ENCODE results near the gene RFTN1. TPM values are rescaled to one million over a fixed set of nuclear protein-coding genes. Genes with fewer than 3 reads are reported as not detected.

RFTN1 gene
- total RNA-seq, 2 experiments from 2014 or later, result 64.4 to 66.7 TPM

GRCh38 chr3:16335772-16336645, 177.5 kb downstream of the RFTN1 start:
- Mint-ChIP-seq H3K27ac (peak overlapping the region; percentile 80), H3K36me3 (peaks cover 64% of the 10 kb centered on the region), H3K4me3 (no peak overlapping the region), H3K27me3 (no peaks in the 10 kb centered on the region), H3K9me3 (peaks cover 4% of the 10 kb centered on the region), H3K4me1 (peaks cover 45% of the 10 kb centered on the region)
- no peak for DNase-seq
- POLR2A ChIA-PET, result interaction anchor here (0.6 to 2.0 kb wide), 6 partner anchors 26 to 1685 kb away, joined by 3 to 4 read pairs (median 3); no protein-coding TSS in a partner anchor
- ATAC-seq (ENCODE audit: low read depth), result no peak

- POLR2A ChIA-PET, result interaction anchor here (0.7 to 1.0 kb wide), 3 partner anchors 31 to 246 kb away, joined by 3 to 4 read pairs (median 3); no protein-coding TSS in a partner anchor
- no peak overlapping the region for H3K4me3 Mint-ChIP-seq
- H3K36me3 Mint-ChIP-seq, result peaks cover 67% of the 10 kb centered on the region
- no peaks in the 10 kb centered on the region for H3K27me3 Mint-ChIP-seq
- ATAC-seq (ENCODE audit: low read depth) (no peak), DNase-seq (no peak)
- H3K27ac Mint-ChIP-seq, result peak overlapping the region; percentile 80
- peaks cover 4% of the 10 kb centered on the region for H3K9me3 Mint-ChIP-seq
- peaks cover 42% of the 10 kb centered on the region for H3K4me1 Mint-ChIP-seq
Observed at GRCh38 chr3:16335333-16335732, 178.2 kb downstream of the RFTN1 start.

GRCh38 chr3:16334909-16335308, 178.6 kb downstream of the RFTN1 start:
- DNase-seq (no peak), ATAC-seq (ENCODE audit: low read depth) (no peak)
- no peak overlapping the region for H3K4me3 Mint-ChIP-seq
- H3K4me1 Mint-ChIP-seq, result peaks cover 39% of the 10 kb centered on the region
- POLR2A ChIA-PET, result interaction anchor here (0.7 to 1.0 kb wide), 3 partner anchors 30 to 245 kb away, joined by 3 to 4 read pairs (median 3); no protein-coding TSS in a partner anchor
- H3K36me3 Mint-ChIP-seq, result peaks cover 67% of the 10 kb centered on the region
- peaks cover 4% of the 10 kb centered on the region for H3K9me3 Mint-ChIP-seq
- no peaks in the 10 kb centered on the region for H3K27me3 Mint-ChIP-seq
- H3K27ac Mint-ChIP-seq, result peak overlapping the region; percentile 80

GRCh38 chr3:16332904-16333426, 180.5 kb downstream of the RFTN1 start:
- H3K27me3 Mint-ChIP-seq, result no peaks in the 10 kb centered on the region
- peaks cover 72% of the 10 kb centered on the region for H3K36me3 Mint-ChIP-seq
- H3K4me3 Mint-ChIP-seq, result no peak overlapping the region
- peak overlapping the region; percentile 47 for H3K27ac Mint-ChIP-seq
- H3K9me3 Mint-ChIP-seq, result peaks cover 4% of the 10 kb centered on the region
- DNase-seq, result no peak
- ATAC-seq (ENCODE audit: low read depth), result no peak
- peaks cover 21% of the 10 kb centered on the region for H3K4me1 Mint-ChIP-seq
- POLR2A ChIA-PET, result interaction anchor here (1.2 kb wide), 1 partner anchor 44 kb away, joined by 3 read pairs; no protein-coding TSS in a partner anchor

- Mint-ChIP-seq H3K4me3 (no peak overlapping the region), H3K27me3 (no peaks in the 10 kb centered on the region), H3K9me3 (peaks cover 4% of the 10 kb centered on the region), H3K4me1 (peaks cover 15% of the 10 kb centered on the region), H3K27ac (peak overlapping the region; percentile 67), H3K36me3 (peaks cover 74% of the 10 kb centered on the region)
- DNase-seq (no peak), ATAC-seq (ENCODE audit: low read depth) (no peak)
- POLR2A ChIA-PET, result no interaction called here
Observed at GRCh38 chr3:16331319-16331883, 182.1 kb downstream of the RFTN1 start.

GRCh38 chr3:16330351-16330750, 183.1 kb downstream of the RFTN1 start:
- POLR2A ChIA-PET, result no interaction called here
- ATAC-seq (ENCODE audit: low read depth) (no peak), DNase-seq (no peak)
- Mint-ChIP-seq H3K4me1 (peaks cover 13% of the 10 kb centered on the region), H3K4me3 (no peak overlapping the region), H3K27me3 (no peaks in the 10 kb centered on the region), H3K36me3 (peaks cover 75% of the 10 kb centered on the region), H3K9me3 (peaks cover 4% of the 10 kb centered on the region), H3K27ac (no peak overlapping the region)

- Mint-ChIP-seq H3K36me3 (peaks cover 72% of the 10 kb centered on the region), H3K27ac (no peak overlapping the region), H3K27me3 (no peaks in the 10 kb centered on the region), H3K4me3 (no peak overlapping the region), H3K9me3 (peaks cover 4% of the 10 kb centered on the region), H3K4me1 (peaks cover 15% of the 10 kb centered on the region)
- DNase-seq, result no peak
- POLR2A ChIA-PET, result no interaction called here
- ATAC-seq (ENCODE audit: low read depth), result no peak
Observed at GRCh38 chr3:16329826-16330129, 183.7 kb downstream of the RFTN1 start.

GRCh38 chr3:16329036-16329825, 184.3 kb downstream of the RFTN1 start:
- peak overlapping the region; percentile 45 for H3K27ac Mint-ChIP-seq
- DNase-seq, result no peak
- H3K36me3 Mint-ChIP-seq, result peaks cover 69% of the 10 kb centered on the region
- no peak overlapping the region for H3K4me3 Mint-ChIP-seq
- POLR2A ChIA-PET, result no interaction called here
- peaks cover 4% of the 10 kb centered on the region for H3K9me3 Mint-ChIP-seq
- H3K4me1 Mint-ChIP-seq, result peaks cover 12% of the 10 kb centered on the region
- no peak for ATAC-seq (ENCODE audit: low read depth)
- H3K27me3 Mint-ChIP-seq, result no peaks in the 10 kb centered on the region

GRCh38 chr3:16328124-16328523, 185.4 kb downstream of the RFTN1 start:
- no peak overlapping the region for H3K27ac Mint-ChIP-seq
- ATAC-seq (ENCODE audit: low read depth), result no peak
- H3K36me3 Mint-ChIP-seq, result peaks cover 71% of the 10 kb centered on the region
- POLR2A ChIA-PET, result interaction anchor here (1.1 kb wide), 1 partner anchor 15 kb away, joined by 3 read pairs; no protein-coding TSS in a partner anchor
- H3K9me3 Mint-ChIP-seq, result peaks cover 4% of the 10 kb centered on the region
- H3K27me3 Mint-ChIP-seq, result no peaks in the 10 kb centered on the region
- no peak overlapping the region for H3K4me3 Mint-ChIP-seq
- no peak for DNase-seq
- peaks cover 15% of the 10 kb centered on the region for H3K4me1 Mint-ChIP-seq

GRCh38 chr3:16326724-16327349, 186.7 kb downstream of the RFTN1 start:
- peaks cover 8% of the 10 kb centered on the region for H3K4me1 Mint-ChIP-seq
- H3K36me3 Mint-ChIP-seq, result peaks cover 59% of the 10 kb centered on the region
- ATAC-seq (ENCODE audit: low read depth) (no peak), DNase-seq (no peak)
- peaks cover 4% of the 10 kb centered on the region for H3K9me3 Mint-ChIP-seq
- no peak overlapping the region for H3K27ac Mint-ChIP-seq
- POLR2A ChIA-PET, result interaction anchor here (1.4 kb wide), 1 partner anchor 36 kb away, joined by 5 read pairs; no protein-coding TSS in a partner anchor
- H3K27me3 Mint-ChIP-seq, result no peaks in the 10 kb centered on the region
- H3K4me3 Mint-ChIP-seq, result no peak overlapping the region

- POLR2A ChIA-PET, result interaction anchor here (1.4 kb wide), 1 partner anchor 35 kb away, joined by 5 read pairs; no protein-coding TSS in a partner anchor
Observed at GRCh38 chr3:16325850-16326249, 187.6 kb downstream of the RFTN1 start.

GRCh38 chr3:16323737-16324136, 189.8 kb downstream of the RFTN1 start:
- POLR2A ChIA-PET, result interaction anchor here (2.2 kb wide), 1 partner anchor 35 kb away, joined by 6 read pairs; no protein-coding TSS in a partner anchor
- no peak for ATAC-seq (ENCODE audit: low read depth)
- H3K4me1 Mint-ChIP-seq, result peaks cover 32% of the 10 kb centered on the region
- no peak overlapping the region for H3K4me3 Mint-ChIP-seq
- peak overlapping the region; percentile 56 for H3K27ac Mint-ChIP-seq
- no peak for DNase-seq
- H3K27me3 Mint-ChIP-seq, result no peaks in the 10 kb centered on the region
- peaks cover 48% of the 10 kb centered on the region for H3K36me3 Mint-ChIP-seq
- no peaks in the 10 kb centered on the region for H3K9me3 Mint-ChIP-seq

More at GRCh38 chr3:16325850-16326249, 187.6 kb downstream of the RFTN1 start:
- H3K36me3 Mint-ChIP-seq, result peaks cover 53% of the 10 kb centered on the region
- H3K4me1 Mint-ChIP-seq, result peaks cover 15% of the 10 kb centered on the region
- H3K27ac Mint-ChIP-seq, result peak overlapping the region; percentile 16
- ATAC-seq (ENCODE audit: low read depth) (no peak), DNase-seq (no peak)
- H3K4me3 Mint-ChIP-seq, result no peak overlapping the region
- H3K27me3 Mint-ChIP-seq, result no peaks in the 10 kb centered on the region
- H3K9me3 Mint-ChIP-seq, result no peaks in the 10 kb centered on the region

All from activated naive CD8-positive, alpha-beta T cell treated with anti-CD3 and anti-CD28 coated beads, Interleukin-2, amount 10 ng/mL, durations not matched to agents 7 days and 5 days (primary cell).